MG63 (cell line): ENCODE data around the gene TTYH2. TPM values are rescaled to one million over a fixed set of nuclear protein-coding genes. Genes with fewer than 3 reads are reported as not detected.
"Not testable (repeated sequence)": the region's sequence is repeated elsewhere in the genome, so short reads cannot be mapped to it uniquely, and the experiment has no call there.

Experiments used
- DNase-seq: peaks from one replicate; pipeline ENCODE4 v3.0.0-alpha.2; 2020
- H3K27me3 ChIP-seq: fragments of 250-450 bp; sonication (Bioruptor Pico); 2 replicates; pipeline ENCODE4 v1.5.1; 2020; ENCODE audit warnings: mild to moderate bottlenecking, moderate library complexity
- H3K36me3 ChIP-seq: fragments of 250-450 bp; sonication (Bioruptor Pico); 2 replicates; pipeline ENCODE4 v1.5.1; 2020; ENCODE audit warnings: mild to moderate bottlenecking, moderate library complexity
- H3K4me3 ChIP-seq: fragments of 250-450 bp; sonication (Bioruptor Pico); 2 replicates; pipeline ENCODE4 v1.5.1; 2020; ENCODE audit warnings: mild to moderate bottlenecking, moderate library complexity
- H3K9me3 ChIP-seq: fragments of 250-450 bp; sonication (Bioruptor Pico); 2 replicates; pipeline ENCODE4 v1.5.1; 2020; ENCODE audit warnings: mild to moderate bottlenecking, moderate library complexity
- total RNA-seq: library from RNA; depleted of rRNA; stranded (reverse); fragments of >200 nt; shearing (Covaris generic); gene quantifications from 2 replicates; pipeline ENCODE4 v1.2.3, GENCODE V29; 2014; ENCODE audit warnings: low replicate concordance

TTYH2 gene
- total RNA-seq, 1 experiment from 2014 or later = 1.9 TPM

DNA sequence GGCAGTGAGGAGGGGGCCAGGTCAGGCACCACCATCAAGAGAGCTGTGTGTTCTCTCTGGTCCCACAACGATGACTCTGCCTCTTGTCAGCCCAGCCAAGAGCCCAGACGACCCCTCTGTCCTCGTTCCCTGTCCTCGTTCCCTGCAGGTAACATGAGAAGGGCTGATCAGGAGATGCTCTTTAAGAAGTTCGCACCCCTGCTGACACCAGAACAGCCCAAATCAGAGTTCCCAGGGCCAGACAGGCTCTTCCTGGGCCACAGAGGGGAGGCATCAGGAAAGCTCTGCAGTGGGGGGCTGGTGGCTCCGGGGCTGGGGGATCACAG is 47.1 kb downstream of the TTYH2 start:
- Histone ChIP-seq H3K27me3 (no peaks in the 10 kb centered on the region; the same call in 1 of the 2 replicates), H3K36me3 (no peaks in the 10 kb centered on the region), H3K9me3 (no peaks in the 10 kb centered on the region), H3K4me3 (no peak overlapping the region)
- DNase-seq = no peak

DNA sequence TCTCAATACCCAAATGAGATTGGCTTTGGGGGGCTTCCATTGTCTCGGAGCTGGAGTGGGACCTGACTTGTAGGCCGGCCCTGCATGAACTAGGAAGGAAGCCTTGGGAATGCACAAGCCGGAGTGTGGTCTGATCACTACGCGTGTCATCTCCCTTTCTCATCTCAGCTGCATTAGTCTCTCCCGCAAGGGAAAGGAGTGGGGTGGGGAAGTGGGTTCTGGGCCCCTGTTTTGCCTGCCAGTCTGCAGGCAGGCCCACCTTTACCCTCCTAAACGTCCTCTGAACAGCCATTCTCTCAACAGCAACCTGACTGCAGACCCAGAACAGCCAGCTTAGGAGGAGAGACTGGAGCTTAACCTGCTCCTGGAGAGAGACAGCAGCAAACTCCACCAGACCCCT is 49.2 kb downstream of the TTYH2 start:
- no peak for DNase-seq
- Histone ChIP-seq H3K27me3 (no peaks in the 10 kb centered on the region; the same call in 1 of the 2 replicates), H3K36me3 (no peaks in the 10 kb centered on the region), H3K4me3 (no peak overlapping the region), H3K9me3 (no peaks in the 10 kb centered on the region)

DNA sequence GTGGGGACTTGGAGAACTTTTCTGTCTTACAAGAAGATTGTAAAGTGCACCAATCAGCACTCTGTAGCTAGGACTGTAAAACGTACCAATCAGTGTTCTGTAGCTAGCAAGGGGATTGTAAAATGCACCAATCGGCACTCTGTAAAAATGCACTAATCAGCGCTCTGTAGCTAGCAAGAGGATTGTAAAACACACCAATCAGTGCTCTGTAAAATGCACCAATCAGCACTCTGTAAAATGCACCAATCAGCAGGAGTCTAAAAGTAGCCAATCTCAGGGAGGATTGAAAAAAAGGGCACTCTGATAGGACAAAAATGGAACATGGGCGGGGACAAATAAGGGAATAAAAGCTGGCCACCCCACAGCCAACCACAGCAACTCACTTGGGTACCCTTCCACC is 53.7 kb downstream of the TTYH2 start:
- not testable (repeated sequence) for H3K36me3 ChIP-seq, H3K4me3 ChIP-seq, DNase-seq, H3K27me3 ChIP-seq, H3K9me3 ChIP-seq

DNA sequence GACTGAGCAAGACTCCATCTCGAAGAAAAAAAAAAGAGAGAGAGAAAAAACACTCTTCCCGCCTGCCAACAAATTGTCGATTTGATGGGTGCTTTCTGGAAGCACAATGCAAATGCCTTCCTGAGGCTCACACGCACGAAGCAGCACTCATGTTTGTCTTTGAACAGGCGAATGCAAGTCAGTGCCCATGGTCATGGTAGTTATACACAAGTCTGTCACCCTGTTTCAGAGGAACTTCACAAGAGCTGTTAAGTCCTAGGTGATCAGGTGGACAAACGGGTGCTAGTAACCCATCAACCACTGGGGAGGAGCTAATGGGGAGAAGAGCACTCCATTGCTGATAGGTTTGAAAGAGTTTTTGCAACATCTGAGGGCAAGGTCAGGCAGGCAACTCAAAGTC is 54.2 kb downstream of the TTYH2 start:
- Histone ChIP-seq H3K27me3 (no peaks in the 10 kb centered on the region), H3K4me3 (no peak overlapping the region), H3K36me3 (no peaks in the 10 kb centered on the region), H3K9me3 (no peaks in the 10 kb centered on the region)
- DNase-seq = no peak

DNA sequence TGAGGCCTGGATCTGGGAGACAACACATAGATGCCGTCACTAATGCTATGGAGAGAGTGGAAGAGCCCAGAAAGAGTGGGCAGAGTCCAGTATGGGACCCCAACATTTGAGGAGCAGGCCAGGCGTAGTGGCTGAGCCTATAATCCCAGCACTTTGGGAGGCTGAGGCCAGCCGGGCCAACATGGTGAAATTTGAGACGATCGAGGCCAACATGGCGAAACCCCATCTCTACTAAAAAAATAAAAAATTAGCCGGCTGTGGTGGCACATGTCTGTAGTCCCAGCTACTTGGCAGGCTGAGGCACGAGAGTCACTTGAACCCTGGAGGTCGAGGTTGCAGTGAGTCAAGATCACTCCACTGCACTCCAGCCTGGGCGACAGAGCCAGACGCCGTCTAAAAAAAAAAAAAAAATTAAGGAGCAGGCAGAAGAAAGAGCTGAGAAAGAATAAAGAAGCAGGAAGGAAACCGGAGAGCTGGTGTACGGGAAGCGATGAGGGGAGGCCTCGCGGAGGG is 54.7 kb downstream of the TTYH2 start:
- Histone ChIP-seq H3K27me3 (no peaks in the 10 kb centered on the region), H3K9me3 (no peaks in the 10 kb centered on the region), H3K4me3 (no peak overlapping the region), H3K36me3 (no peaks in the 10 kb centered on the region)
- no peak for DNase-seq

DNA sequence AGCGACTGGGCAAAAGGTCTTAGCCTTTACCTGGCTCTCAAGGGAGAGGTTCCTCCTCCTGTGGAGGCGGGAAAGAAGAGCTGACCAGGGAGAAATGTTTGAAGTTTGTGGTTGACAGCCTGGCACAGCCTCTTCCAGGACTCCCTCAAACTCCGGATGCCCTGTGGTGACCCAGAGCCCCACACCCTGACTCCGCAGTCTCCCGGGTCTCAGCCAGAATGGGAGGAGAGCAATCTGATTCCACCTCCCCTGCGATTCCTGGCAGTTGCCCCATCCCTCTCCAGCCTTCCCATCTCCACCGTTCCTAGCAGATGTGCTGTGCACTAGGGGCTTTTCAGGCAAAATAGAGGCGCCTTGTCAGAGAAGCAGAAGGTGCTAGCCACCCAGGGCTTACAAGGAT is 55.2 kb downstream of the TTYH2 start:
- Histone ChIP-seq H3K4me3 (no peak overlapping the region), H3K36me3 (no peaks in the 10 kb centered on the region), H3K9me3 (no peaks in the 10 kb centered on the region), H3K27me3 (no peaks in the 10 kb centered on the region)
- no peak for DNase-seq

DNA sequence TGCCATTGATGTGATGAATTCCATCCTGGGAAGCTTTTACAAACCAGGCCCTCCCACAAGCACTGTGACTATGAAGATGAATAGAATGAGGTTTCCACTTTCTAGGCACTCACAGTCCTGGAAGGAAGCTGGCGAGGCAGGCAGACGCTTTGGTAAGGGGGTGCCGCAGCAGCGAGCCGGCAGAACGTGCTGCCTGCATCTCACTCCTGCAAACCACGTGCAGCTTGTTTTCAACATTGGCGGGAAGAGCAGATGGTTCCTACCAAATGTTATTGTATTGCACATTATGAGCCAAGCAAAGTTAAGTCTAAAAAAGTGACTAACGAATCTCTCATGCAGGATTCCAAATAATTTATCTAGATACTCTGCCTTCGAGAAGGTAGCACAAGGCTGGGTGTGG is 57.0 kb downstream of the TTYH2 start:
- Histone ChIP-seq H3K36me3 (no peaks in the 10 kb centered on the region), H3K4me3 (no peak overlapping the region), H3K27me3 (no peaks in the 10 kb centered on the region), H3K9me3 (no peaks in the 10 kb centered on the region)
- no peak for DNase-seq

DNA sequence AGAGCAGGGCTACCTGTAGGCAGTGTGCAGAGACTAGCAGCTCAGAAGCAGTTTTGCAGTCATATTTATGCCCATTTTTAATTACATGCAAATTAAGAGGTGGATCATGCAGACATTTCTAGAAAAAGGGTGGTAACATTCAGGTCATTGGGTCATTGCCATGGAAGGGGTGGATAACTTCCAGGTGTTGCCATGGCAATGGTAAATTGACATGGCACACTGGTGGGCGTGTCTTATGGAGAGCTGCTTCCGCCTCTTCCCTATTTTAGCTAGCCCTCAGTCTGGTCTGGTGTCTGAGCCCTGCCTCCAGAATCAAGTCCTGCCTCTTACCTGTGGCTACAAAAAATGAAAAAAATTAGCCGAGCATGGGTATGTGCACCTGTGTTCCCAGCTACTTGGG is 57.9 kb downstream of the TTYH2 start:
- Histone ChIP-seq H3K27me3 (no peaks in the 10 kb centered on the region), H3K4me3 (no peak overlapping the region), H3K36me3 (no peaks in the 10 kb centered on the region), H3K9me3 (no peaks in the 10 kb centered on the region)
- DNase-seq = no peak

DNA sequence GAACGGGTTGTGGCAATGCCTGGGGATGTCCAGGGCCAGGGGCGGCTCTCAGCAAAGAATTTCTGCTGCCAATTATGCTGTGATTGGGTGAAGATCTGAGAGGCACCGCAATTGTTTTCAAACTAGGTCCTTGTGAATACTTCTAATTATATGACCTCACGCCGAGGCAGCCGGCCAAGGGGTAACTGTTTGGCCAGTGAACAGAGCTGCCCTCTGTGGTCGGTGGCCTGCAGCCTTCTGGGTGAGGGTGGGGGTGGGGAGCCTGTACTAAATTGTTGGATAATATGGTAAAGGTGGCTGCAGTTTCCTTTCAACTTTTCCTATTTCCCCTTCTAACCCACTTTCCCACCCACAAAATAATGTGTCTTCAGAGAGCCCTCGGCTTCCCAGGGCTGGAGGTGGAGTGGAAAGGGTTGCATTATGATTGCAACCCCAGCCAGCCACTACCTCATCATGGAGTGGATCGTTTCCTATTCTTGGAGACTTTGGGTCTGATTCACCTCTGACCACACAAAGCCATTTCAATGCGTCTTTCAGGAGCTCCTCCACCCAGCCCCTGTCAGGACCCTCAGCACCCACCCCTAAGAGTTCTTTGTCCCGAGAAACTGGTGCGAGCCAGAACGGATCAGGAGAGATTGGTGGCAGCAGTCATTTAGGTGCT is 58.7 kb downstream of the TTYH2 start:
- Histone ChIP-seq H3K36me3 (no peaks in the 10 kb centered on the region), H3K4me3 (no peak overlapping the region), H3K9me3 (no peaks in the 10 kb centered on the region), H3K27me3 (no peaks in the 10 kb centered on the region)
- peak; percentile 91 for DNase-seq

DNA sequence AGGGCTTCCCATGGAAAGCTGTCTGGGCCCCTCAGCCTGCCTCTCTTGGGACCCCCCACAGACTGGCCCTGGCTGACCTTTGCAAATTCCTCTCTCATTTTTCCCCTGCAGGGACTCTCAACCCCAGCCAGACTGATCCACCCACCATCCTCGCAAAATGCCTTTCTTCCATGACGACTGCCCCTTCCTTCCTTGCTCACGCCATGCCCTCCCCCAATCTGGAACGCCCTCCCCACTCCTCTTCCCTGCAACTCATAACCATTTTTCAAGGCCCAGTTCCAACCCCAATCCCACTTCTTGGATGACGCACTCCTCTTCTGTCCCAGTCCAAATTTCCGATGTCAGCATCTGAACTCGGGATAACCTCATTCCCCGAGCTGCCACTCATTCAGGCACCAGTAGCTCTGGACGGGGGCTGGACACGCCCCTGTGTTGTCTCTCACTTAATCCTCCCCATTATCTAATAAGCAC is 59.4 kb downstream of the TTYH2 start:
- no peaks in the 10 kb centered on the region for H3K9me3 ChIP-seq
- DNase-seq = peak; percentile 86
- H3K27me3 ChIP-seq = no peaks in the 10 kb centered on the region
- no peak overlapping the region for H3K4me3 ChIP-seq
- no peaks in the 10 kb centered on the region for H3K36me3 ChIP-seq

DNA sequence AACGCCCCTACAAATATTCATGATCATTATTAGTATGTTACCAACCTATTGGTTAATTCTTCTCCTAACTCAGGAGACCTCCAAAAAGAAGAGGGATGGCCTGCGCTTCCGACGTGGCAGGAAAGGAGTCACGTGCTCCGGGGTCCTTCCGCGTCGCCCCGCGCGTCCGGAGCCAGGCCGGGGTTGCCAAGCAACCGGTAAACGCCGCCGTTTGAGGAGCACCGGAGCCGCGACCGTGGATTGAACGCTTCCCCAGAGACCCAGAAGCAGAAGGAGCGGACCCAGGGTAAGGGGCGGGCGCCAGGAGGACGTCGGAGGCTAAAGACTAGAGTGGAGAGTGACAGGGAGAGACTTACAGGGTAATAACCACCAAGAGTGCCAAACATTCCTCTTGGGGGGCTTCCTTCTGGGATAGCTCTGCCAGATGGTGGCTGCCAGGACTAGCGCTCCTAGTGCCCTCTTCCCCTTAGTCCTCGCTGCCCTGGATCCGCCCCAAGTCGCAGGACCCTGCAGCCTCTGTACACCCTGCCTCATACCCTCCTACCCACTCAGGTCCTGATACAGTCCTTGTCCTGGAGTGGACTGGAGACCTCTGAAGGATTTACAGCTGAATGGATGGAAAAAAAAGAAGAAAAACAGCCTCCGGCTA is 60.8 kb downstream of the TTYH2 start, which contains the start of gene DNAI2:
Gene DNAI2, plus strand, starts transcription at position 175 of the 649 bp plus-strand sequence. CDS start 7,584 bp downstream, outside the sequence.
- H3K4me3 ChIP-seq = no peak within 1 kb of the TSS
- H3K27me3 ChIP-seq = no peaks in the 10 kb centered on the region
- H3K9me3 ChIP-seq = no peaks in the 10 kb centered on the region
- no peak for DNase-seq
- no peaks in the 10 kb centered on the region for H3K36me3 ChIP-seq

DNA sequence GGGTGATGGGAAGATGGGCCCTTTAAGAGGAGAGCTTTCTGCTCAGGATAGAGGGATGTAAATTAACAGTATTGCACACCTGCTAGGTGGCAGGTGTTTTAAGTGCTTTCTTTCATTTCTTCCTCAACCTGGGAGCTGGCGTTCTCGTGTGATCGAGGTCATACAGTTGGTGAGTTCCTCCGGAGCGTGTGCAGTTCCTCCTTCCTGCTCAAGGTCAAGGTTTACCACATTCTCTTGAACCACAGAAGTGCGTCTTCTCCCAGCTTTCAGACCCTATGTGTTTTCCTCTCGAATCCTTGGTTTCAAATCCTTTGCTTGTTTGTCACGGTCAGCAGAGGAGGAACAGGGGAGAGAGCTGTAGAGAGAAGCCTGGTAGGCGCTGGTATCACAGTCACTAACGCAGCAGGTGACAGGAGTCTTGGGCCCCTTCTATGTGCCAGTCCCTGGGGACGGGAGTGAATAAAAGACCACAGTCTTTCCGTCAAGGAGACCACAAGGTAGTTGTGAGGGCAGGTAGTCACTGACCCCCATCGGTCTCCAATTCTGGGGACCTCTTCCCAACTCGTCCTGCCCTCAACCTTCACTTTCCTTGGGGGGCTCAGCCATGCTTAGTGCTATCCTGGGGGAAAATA is 61.5 kb downstream of the TTYH2 start:
- H3K36me3 ChIP-seq = no peaks in the 10 kb centered on the region
- no peaks in the 10 kb centered on the region for H3K9me3 ChIP-seq
- no peak for DNase-seq
- no peak overlapping the region for H3K4me3 ChIP-seq
- H3K27me3 ChIP-seq = no peaks in the 10 kb centered on the region

DNA sequence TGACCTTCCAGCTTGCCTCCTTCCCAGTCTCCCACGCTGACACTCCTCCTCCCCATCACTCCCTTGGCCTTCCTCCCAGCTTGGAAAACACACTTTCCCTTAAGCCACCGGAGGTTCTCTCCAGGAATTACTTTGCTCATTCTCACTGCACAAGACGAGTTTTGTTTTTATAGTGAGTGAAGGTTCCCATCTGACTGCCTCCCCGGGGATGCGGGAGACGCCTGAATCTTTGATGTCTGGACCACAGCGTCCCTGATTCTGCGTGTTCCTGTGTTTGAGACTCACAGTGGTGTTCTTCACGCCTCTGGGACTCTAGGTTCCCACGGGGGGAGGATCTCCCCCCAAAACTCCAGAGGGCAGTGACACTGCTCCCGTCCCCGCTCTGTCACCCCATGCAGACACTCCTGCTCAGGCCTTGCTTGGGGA is 62.7 kb downstream of the TTYH2 start:
- no peaks in the 10 kb centered on the region for H3K9me3 ChIP-seq
- H3K4me3 ChIP-seq = no peak overlapping the region
- H3K36me3 ChIP-seq = no peaks in the 10 kb centered on the region
- peak; percentile 68 for DNase-seq
- H3K27me3 ChIP-seq = no peaks in the 10 kb centered on the region

DNA sequence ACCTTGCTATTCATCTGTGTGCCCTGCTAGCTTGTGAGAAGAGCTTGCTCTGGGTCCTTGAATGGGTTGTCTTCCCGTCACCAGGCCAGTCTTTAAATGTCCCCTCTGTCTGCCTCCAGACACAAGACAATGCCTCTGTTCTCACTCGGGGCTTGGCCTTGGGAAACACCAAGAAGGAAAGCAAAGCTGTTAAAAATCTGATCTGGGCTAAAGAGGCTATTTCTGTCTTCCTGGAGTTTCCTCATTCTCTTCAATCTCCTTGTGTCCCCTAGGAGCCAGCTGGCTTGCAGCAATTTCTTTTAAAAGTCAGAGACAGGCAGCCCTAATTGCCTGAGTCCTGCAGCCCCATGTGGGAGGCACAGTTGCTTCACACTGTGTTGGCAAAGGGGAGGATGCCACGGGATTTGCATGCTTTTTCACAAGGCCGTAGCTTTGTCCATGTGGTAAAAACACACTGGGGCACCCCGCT is 63.2 kb downstream of the TTYH2 start:
- no peak overlapping the region for H3K4me3 ChIP-seq
- no peaks in the 10 kb centered on the region for H3K36me3 ChIP-seq
- no peak for DNase-seq
- no peaks in the 10 kb centered on the region for H3K9me3 ChIP-seq
- H3K27me3 ChIP-seq = no peaks in the 10 kb centered on the region

DNA sequence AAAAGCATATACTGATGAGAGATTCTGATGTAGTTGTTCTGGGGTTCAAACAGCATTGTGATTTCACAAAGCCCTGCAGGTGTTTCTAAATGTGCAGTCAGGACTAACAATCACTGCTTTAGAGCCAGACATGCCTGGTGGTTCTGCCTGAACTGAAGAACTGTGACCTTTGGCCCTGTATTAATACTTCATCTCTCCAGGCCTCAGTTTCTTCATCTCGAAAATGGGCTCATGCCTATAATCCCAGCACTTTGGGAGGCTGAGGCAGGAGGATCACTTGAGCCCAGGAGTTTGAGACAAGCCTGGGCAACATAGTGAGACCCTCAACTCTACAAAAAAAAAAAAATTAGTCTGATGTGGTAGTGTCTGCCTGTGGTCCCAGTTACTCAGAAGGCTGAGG is 64.6 kb downstream of the TTYH2 start:
- no peak for DNase-seq
- no peaks in the 10 kb centered on the region for H3K9me3 ChIP-seq
- no peaks in the 10 kb centered on the region for H3K36me3 ChIP-seq
- H3K27me3 ChIP-seq = no peaks in the 10 kb centered on the region
- no peak overlapping the region for H3K4me3 ChIP-seq

DNA sequence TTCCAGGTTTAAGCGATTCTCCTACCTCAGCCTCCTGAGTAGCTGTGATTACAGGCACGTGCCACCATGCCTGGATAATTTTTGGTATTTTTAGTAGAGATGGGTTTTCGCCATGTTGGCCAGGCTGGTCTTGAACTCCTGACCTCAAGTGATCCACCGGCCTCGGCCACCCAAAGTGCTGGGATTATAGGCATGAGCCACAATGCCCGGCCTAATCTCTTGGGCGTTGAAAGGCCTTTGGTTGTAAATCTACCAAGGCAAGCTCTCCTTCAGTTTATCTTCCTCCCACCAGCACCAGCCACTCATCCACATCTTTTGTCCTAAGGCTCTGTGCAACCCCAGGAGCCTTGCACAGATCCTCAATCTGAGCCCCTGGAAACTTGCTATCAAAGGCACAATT is 66.2 kb downstream of the TTYH2 start:
- H3K4me3 ChIP-seq, H3K9me3 ChIP-seq, H3K36me3 ChIP-seq, DNase-seq, H3K27me3 ChIP-seq: not testable (repeated sequence)

DNA sequence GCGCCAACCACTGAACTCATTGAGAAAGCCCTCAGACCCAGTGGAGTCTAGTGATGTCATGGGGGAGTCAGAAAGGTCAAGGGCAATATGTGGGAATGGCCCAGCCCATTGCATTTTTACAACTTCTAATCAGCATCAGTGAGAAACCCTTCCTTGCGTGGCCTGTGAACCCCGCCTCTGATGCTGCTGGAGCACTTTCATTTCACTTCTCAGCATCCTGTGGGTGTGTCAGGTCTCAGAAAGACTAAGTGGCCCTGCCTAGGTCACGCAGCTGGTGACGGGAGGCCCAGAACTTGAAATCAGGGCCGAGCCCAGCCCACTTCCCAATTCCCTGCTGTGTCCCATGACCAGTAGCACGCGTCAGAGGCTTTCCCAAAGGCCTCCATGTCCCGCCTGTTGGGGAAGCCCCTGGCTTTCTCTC is 66.7 kb downstream of the TTYH2 start:
- Histone ChIP-seq H3K4me3 (no peak overlapping the region), H3K9me3 (no peaks in the 10 kb centered on the region), H3K36me3 (no peaks in the 10 kb centered on the region), H3K27me3 (peaks cover 2% of the 10 kb centered on the region; the same call in 1 of the 2 replicates)
- DNase-seq = no peak
